Stimulated activated naive B cell treated with anti-CD40 and anti-IgM and Interleukin-4, amounts not matched to agents 10 μg/mL and 1 μg/mL and 100 μg/mL, for 72 hours (primary cell): ENCODE results near the gene LPP.
"Not testable (repeated sequence)": the region's sequence is repeated elsewhere in the genome, so short reads cannot be mapped to it uniquely, and the experiment has no call there.

Source experiments
- ATAC-seq, 2 donors: fragments of 150-1000 bp; cut with Tn5 transposase; replicated peaks; 2 replicates each; pipeline ENCODE4 v1.10.0; 2021; ENCODE audit warnings: moderate library complexity in 1 of 2
- DNase-seq: peaks from one replicate; pipeline ENCODE4 v3.0.0; 2021
- H3K27ac Mint-ChIP-seq: one replicate; pipeline ENCODE4 v1.8.0; 2022; ENCODE audit warnings: mild to moderate bottlenecking, mixed read lengths
- H3K27me3 Mint-ChIP-seq, 2 donors: one replicate each; pipeline ENCODE4 v1.8.0; 2022; ENCODE audit warnings: mixed read lengths in 2 of 2
- H3K36me3 Mint-ChIP-seq, 2 donors: one replicate each; pipeline ENCODE4 v1.8.0; 2022; ENCODE audit warnings: mixed read lengths in 2 of 2, mild to moderate bottlenecking in 1 of 2
- H3K4me1 Mint-ChIP-seq, 2 donors: one replicate each; pipeline ENCODE4 v1.8.0; 2022; ENCODE audit warnings: mixed read lengths in 2 of 2, mild to moderate bottlenecking in 1 of 2
- H3K4me3 Mint-ChIP-seq, 2 donors: one replicate each; pipeline ENCODE4 v1.8.0; 2022; ENCODE audit warnings: mild to moderate bottlenecking in 2 of 2, mixed read lengths in 2 of 2, moderate library complexity in 1 of 2
- H3K9me3 Mint-ChIP-seq, 2 donors: one replicate each; pipeline ENCODE4 v1.8.0; 2022; ENCODE audit warnings: mixed read lengths in 2 of 2, mild to moderate bottlenecking in 1 of 2

Gene LPP

DNA sequence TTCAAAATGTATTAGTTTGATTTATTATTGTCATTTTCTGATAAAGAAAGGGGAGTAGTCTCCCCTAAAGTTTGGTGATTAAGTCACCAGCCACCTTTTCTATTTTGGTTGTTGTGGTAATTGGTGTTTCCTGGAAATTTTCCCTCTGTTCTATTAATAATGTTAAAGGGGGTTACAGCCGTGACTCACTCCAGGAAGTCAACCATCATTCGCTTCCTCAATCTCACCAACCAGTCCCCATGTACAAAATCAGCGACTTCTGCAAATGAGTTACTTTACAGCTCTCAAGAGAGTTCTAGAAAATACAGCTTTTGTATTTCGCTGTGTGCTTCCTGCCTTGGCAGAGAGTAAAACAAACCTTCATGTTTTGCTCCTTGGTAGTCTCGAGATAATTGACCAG is 285.1 kb downstream of the LPP start:
- peak overlapping the region; percentile 91 for H3K27ac Mint-ChIP-seq
- H3K9me3 Mint-ChIP-seq = peaks cover 9 to 10% of the 10 kb centered on the region in 2 donors
- H3K4me1 Mint-ChIP-seq = peaks cover 49 to 81% of the 10 kb centered on the region in 2 donors
- DNase-seq (peak; percentile 73), ATAC-seq (peak; percentile 91 to 93)
- H3K4me3 Mint-ChIP-seq = peak overlapping the region; percentile 1 to 18
- H3K36me3 Mint-ChIP-seq = peaks cover 26 to 37% of the 10 kb centered on the region in 2 donors
- no peaks in the 10 kb centered on the region for H3K27me3 Mint-ChIP-seq

DNA sequence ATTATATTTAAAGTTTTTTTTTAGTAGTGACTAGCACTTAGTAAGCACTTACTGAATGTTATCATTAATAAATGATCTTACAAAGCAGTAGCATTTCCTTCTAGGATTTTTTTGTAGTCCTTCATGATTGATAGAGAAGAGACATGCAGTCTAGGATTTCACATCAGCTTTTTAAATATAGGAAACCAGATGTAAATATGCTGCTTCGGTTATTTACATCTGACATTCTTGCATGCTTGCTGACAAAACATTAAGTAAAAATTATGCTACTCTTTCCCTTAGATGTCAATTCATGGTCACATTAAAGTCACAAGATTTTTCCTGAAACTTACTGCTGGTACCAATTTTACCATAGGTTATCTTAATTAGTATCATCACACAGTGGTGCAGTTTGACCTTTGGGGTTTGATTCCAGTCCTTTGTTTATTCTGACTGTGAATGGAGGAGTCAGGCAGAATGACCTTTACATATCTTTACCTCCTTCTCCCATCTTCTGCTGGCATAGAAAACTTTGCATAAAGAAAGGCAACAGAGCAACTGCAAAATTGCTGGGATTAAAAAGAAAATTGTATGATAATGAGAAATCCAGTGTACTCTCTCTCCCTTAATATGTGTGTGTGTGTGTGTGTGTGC is 286.5 kb downstream of the LPP start:
- Mint-ChIP-seq H3K4me3 (peak overlapping the region; percentile 19 to 39), H3K36me3 (peaks cover 34 to 47% of the 10 kb centered on the region in 2 donors), H3K27ac (peak overlapping the region; percentile 91), H3K9me3 (peaks cover 15 to 16% of the 10 kb centered on the region in 2 donors), H3K4me1 (peaks cover 55 to 83% of the 10 kb centered on the region in 2 donors), H3K27me3 (no peaks in the 10 kb centered on the region)
- ATAC-seq (peak; percentile 25 to 40), DNase-seq (no peak)

DNA sequence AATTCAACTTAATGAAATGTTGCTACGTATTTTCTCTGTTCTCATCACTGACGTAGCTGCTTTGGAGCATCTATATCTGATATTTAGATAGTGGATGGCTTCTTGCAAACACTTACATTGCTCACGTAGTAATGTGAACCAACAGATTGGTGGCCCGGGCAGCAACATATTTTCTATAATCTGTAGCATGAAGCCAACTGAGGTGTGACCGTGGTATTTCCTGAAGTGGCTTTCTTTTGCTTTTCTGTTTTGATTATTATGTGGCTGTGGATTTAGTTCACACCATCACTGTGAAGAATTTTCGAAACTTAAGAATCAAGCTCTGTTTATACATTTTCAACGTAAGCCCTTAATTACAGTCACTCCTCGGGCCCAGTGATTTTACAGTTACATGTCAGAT is 288.5 kb downstream of the LPP start:
- H3K4me3 Mint-ChIP-seq = peak overlapping the region; percentile 63 to 64
- peaks cover 58 to 88% of the 10 kb centered on the region in 2 donors for H3K4me1 Mint-ChIP-seq
- H3K27me3 Mint-ChIP-seq = no peaks in the 10 kb centered on the region
- H3K36me3 Mint-ChIP-seq = peaks cover 25 to 45% of the 10 kb centered on the region in 2 donors
- no peak for ATAC-seq
- DNase-seq = no peak
- H3K9me3 Mint-ChIP-seq = peaks cover 12 to 13% of the 10 kb centered on the region in 2 donors
- peak overlapping the region; percentile 96 for H3K27ac Mint-ChIP-seq

DNA sequence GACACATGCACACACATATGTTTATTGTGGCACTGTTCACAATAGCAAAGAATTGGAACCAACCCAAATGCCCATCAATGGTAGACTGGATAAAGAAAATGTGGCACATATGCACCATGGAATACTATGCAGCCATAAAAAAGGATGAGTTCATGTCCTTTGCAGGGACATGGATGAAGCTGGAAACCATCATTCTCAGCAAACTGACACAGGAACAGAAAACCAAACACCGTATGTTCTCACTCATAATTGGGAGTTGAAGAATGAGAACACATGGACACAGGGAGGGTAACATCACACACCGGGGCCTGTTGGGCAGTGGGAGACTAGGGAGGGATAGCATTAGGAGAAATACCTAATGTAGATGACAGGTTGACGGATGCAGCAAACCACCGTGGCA is 291.2 kb downstream of the LPP start:
- H3K27ac Mint-ChIP-seq = peak overlapping the region; percentile 87

DNA sequence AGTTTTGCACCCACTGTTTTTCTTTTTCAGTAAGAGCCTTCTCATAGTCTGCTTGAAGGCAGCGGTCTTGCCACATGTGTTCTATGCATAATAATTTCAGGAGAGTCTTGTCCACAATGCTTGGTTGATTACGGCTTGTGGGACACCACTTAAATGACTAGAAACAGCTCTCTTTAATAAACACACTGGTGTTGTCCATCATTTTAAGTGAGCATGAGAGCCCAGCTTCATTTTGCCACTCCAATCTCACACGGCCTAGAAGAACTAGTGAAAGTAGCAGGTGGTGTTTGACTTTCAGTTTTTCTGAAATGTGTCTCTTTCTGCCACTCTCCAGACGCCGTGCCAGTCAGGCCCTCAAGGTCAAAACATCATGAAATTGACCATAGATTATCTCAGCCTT is 292.1 kb downstream of the LPP start:
- peaks cover 22 to 41% of the 10 kb centered on the region in 2 donors for H3K36me3 Mint-ChIP-seq
- no peaks in the 10 kb centered on the region for H3K27me3 Mint-ChIP-seq
- ATAC-seq (peak; percentile 83 to 89), DNase-seq (peak; percentile 61)
- peaks cover 11 to 12% of the 10 kb centered on the region in 2 donors for H3K9me3 Mint-ChIP-seq
- peak overlapping the region; percentile 71 to 72 for H3K4me3 Mint-ChIP-seq
- peaks cover 41 to 71% of the 10 kb centered on the region in 2 donors for H3K4me1 Mint-ChIP-seq
- H3K27ac Mint-ChIP-seq = peak overlapping the region; percentile 97

More for the DNA sequence above, 291.2 kb downstream of the LPP start:
- Mint-ChIP-seq H3K9me3 (peaks cover 11 to 12% of the 10 kb centered on the region in 2 donors), H3K36me3 (peaks cover 22 to 41% of the 10 kb centered on the region in 2 donors), H3K4me1 (peaks cover 45 to 78% of the 10 kb centered on the region in 2 donors), H3K4me3 (peak overlapping the region; percentile 44 to 55)
- ATAC-seq, DNase-seq, H3K27me3 Mint-ChIP-seq: not testable (repeated sequence)

DNA sequence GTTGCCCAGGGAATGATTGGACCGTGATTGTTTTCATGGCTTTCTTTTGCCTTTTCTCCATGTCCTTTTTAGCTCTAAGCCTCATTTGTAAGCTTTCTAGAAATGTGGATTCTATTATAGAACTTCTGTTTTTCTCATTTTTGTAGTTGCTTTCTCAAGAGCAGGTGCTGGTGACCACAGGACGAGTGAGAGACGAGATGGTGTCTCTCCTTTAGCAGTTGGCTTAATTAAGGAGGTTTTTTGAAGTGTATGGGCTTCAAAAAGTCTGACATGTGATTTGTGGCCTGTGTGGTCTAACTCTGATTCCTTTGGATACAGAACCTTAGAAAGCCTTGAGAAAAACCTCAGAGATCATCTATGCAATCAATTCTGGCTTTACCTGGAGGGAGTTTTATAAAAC is 292.8 kb downstream of the LPP start:
- Mint-ChIP-seq H3K27ac (peak overlapping the region; percentile 97), H3K9me3 (peaks cover 11 to 12% of the 10 kb centered on the region in 2 donors), H3K36me3 (peaks cover 22 to 45% of the 10 kb centered on the region in 2 donors), H3K27me3 (no peaks in the 10 kb centered on the region), H3K4me1 (peaks cover 44 to 75% of the 10 kb centered on the region in 2 donors), H3K4me3 (peak overlapping the region; percentile 71 to 72)
- DNase-seq (peak; percentile 17), ATAC-seq (peak; percentile 51 to 56)

DNA sequence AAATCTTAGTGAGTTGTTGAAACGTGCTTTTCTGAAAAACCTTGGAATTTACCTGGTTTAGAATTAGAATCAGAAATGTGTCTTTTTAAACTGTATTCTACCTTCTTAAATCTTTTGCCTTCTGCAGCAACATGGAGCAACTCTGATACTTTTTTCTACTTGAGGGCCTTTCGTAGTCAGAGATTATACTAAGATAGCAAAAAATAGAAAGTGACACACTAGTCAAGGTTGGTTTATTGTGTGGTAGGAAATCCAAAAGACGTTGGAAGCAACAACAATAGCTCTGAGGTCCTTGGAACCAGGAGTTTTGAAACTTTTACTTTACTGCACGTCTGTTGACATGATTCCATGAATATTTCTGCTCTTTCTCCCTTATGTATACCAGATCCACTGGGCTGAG is 294.9 kb downstream of the LPP start:
- Mint-ChIP-seq H3K4me1 (peaks cover 51 to 78% of the 10 kb centered on the region in 2 donors), H3K9me3 (peaks cover 14 to 16% of the 10 kb centered on the region in 2 donors), H3K36me3 (peaks cover 24 to 46% of the 10 kb centered on the region in 2 donors), H3K27ac (peak overlapping the region; percentile 47), H3K27me3 (no peaks in the 10 kb centered on the region), H3K4me3 (no peak overlapping the region)
- ATAC-seq (no peak), DNase-seq (no peak)

DNA sequence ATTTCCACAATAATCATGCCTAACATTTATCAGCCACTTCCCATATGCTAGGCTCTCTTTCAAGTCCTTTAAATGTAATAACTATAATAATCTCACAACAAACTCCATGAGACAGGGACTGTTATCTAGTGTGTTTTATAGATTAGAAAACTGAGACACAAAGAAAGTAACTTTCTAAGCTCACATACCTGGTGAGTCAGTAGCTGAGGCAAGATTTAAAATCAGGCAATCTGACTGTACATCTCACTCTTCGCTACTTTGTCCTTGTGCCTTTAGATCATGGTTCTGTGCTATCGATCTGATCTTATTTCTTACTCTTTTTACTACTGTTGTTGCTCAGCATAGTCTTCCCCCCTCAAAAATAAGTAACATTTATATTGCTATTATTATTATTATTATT is 295.5 kb downstream of the LPP start:
- Mint-ChIP-seq H3K4me1 (peaks cover 54 to 81% of the 10 kb centered on the region in 2 donors), H3K36me3 (peaks cover 25 to 44% of the 10 kb centered on the region in 2 donors), H3K27me3 (no peaks in the 10 kb centered on the region), H3K9me3 (peaks cover 15 to 16% of the 10 kb centered on the region in 2 donors), H3K27ac (peak overlapping the region; percentile 27), H3K4me3 (no peak overlapping the region)
- DNase-seq (no peak), ATAC-seq (no peak)

DNA sequence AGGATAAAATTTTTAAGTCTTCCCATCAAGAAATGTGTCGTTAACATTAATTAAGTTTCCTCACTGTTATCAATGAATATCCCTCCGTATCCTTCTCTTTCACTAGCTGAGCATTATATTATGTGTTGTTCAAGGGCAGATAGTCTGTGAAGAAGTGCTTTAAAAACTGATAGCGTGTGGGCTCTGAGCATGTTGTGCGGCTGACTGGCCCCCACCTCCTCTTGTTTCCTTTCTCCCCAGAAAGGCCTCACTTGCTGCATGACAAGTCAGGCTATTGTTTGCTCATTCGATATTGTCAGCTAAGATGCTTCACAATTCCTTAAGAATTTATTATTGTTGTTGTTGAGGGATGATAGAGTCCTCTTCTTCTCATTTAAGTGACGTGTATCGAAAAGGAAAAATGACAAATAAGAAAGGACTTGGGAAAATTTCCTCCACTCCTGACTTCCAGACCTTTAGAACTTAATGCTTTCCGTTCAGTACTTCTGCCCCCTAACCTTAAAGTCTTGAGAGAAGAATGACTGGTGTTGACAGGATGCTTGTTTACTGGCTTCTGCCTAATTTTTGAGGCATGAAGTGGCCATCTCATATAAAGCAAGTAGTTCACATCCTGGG is 298.3 kb downstream of the LPP start:
- ATAC-seq = no peak
- no peaks in the 10 kb centered on the region for H3K27me3 Mint-ChIP-seq
- DNase-seq = no peak
- peaks cover 38 to 65% of the 10 kb centered on the region in 2 donors for H3K4me1 Mint-ChIP-seq
- H3K4me3 Mint-ChIP-seq = no peak overlapping the region
- H3K36me3 Mint-ChIP-seq = peaks cover 18 to 40% of the 10 kb centered on the region in 2 donors
- peak overlapping the region; percentile 95 for H3K27ac Mint-ChIP-seq
- peaks cover 11 to 14% of the 10 kb centered on the region in 2 donors for H3K9me3 Mint-ChIP-seq

DNA sequence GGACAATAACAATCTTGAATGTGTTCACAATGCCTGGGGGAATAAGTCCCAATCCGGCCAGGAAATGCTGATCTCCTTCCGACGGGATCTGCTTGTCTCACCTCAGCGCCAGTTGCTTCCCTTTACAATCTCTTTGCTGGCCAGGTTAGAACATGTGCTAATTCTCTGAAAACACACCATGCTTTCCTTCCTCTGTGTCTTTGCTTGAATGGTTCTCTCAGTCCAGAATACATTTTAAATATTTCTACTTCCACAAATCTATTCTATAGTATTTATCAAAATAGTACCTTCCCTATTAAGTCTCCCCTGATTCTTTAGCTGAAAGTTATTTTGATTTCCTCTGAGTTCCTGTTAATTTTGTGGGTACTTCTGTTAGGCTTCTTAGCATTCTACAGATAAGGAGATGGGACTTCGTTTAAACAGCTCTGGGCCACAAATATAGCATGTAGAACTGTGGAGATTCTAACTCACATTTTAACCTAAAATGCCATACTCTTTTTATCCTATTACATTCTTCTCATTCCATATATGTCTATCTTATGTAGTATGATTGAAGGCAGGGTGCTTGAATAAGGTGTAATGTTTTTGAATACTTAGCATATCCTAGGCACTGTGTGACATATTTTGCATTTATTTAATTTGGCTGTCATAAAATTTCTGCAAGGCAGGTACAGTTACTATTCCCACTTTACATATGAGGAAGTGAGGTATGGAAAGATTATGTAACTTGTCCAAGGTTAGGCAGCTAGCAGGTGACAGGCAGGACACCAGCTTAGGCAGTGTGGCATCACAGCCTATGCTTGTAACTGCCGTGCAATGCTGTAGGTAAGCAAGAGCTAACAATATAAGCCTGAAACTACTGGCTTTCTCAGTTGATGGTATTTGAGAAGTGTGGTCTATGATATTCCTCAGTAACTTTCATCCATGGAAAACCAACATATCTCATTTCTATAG is 299.8 kb downstream of the LPP start:
- Mint-ChIP-seq H3K4me3 (peak overlapping the region; percentile 15 to 37), H3K9me3 (peaks cover 11 to 14% of the 10 kb centered on the region in 2 donors), H3K27me3 (no peaks in the 10 kb centered on the region), H3K27ac (peak overlapping the region; percentile 95), H3K4me1 (peaks cover 40 to 54% of the 10 kb centered on the region in 2 donors), H3K36me3 (peaks cover 18 to 37% of the 10 kb centered on the region in 2 donors)
- ATAC-seq = peak; percentile 67 to 79
- no peak for DNase-seq

DNA sequence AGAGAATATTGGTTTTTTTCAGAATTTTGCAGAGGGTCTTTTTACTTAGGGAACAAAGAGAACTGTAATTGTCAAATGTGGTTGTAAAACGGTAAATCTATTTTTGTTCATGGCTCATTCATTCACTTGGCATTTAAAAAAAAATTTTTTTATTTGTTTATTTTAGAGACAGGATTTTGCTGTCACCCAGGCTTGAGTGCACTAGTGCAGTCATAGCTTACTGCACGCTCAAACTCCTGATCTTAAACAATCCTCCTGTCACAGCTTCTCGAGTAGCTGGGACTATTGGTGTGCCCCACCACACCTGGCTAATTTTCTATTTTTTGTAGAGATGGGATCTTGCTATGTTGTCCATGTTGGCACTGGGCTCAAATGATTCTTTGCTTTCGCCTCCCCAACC is 301.8 kb downstream of the LPP start:
- ATAC-seq = no peak
- DNase-seq = no peak
- H3K9me3 Mint-ChIP-seq = peaks cover 12 to 14% of the 10 kb centered on the region in 2 donors
- peaks cover 21 to 41% of the 10 kb centered on the region in 2 donors for H3K36me3 Mint-ChIP-seq
- peaks cover 41 to 55% of the 10 kb centered on the region in 2 donors for H3K4me1 Mint-ChIP-seq
- no peaks in the 10 kb centered on the region for H3K27me3 Mint-ChIP-seq
- H3K4me3 Mint-ChIP-seq = no peak overlapping the region
- H3K27ac Mint-ChIP-seq = no peak overlapping the region

DNA sequence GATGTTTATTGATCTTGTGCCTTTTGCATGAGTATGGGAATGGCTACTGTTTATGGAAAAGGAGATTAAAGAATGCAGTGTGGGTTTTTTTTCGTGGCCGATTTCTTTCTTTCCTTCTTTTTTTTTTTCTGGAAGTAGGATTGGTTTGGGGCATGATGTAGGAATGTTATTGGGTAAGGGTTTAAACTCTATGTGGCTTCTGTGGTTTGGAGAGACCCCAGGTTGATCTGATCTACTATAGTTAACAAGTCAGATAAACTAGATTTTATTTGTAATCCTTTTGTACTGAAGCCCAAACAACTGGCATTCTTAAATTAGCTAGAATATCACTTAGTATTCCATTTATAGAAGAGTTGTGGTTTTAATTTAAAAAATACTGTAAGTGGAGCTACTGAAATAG is 304.8 kb downstream of the LPP start:
- no peaks in the 10 kb centered on the region for H3K27me3 Mint-ChIP-seq
- no peak for ATAC-seq
- H3K27ac Mint-ChIP-seq = no peak overlapping the region
- no peak overlapping the region for H3K4me3 Mint-ChIP-seq
- no peak for DNase-seq
- peaks cover 19 to 29% of the 10 kb centered on the region in 2 donors for H3K4me1 Mint-ChIP-seq
- peaks cover 5 to 24% of the 10 kb centered on the region in 2 donors for H3K36me3 Mint-ChIP-seq
- peaks cover 5% of the 10 kb centered on the region in 2 donors for H3K9me3 Mint-ChIP-seq

DNA sequence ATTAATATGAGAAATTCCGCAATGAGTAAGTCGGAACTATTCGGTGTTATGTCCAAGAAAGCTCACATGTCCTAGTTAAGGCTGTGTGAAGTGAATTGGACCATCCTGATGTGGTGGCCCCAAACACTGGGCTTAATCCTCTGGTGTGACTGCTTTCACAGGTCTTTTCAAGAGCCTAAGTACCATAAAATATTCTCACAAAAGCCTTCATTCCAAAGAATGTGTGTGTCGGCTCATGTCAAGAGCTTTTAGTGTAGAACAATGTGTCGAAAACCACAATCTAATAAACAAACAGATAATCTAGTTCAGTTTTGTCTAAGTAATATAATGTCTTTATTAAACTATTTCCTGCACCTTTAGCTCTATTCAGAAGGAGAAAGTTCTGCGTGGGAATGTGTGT is 311.4 kb downstream of the LPP start:
- Mint-ChIP-seq H3K4me3 (no peak overlapping the region), H3K9me3 (peaks cover 0 to 8% of the 10 kb centered on the region in 2 donors), H3K4me1 (peaks cover 12 to 21% of the 10 kb centered on the region in 2 donors), H3K36me3 (peaks cover 10 to 29% of the 10 kb centered on the region in 2 donors), H3K27me3 (no peaks in the 10 kb centered on the region), H3K27ac (no peak overlapping the region)
- ATAC-seq (no peak), DNase-seq (no peak)

DNA sequence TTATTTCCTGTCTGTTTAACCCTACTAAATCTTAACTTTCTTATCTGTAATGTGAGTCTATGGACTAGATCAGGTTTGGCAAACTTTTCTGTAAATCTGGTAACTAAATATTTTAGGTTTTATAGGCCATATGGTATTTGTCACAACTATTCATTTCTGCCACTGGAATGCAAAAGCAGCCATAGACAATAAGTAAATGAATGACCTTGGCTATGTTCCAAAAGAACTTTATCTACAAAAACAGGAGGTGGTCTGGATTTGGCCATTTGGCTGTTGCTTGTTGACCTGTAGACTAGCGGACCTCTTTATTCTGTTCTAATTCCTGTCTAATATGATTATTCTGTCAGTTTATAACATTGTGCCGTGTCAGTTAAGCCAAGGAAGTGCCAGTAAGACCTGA is 314.2 kb downstream of the LPP start:
- ATAC-seq (no peak), DNase-seq (no peak)
- Mint-ChIP-seq H3K27ac (no peak overlapping the region), H3K4me1 (peaks cover 20 to 42% of the 10 kb centered on the region in 2 donors), H3K9me3 (peaks cover 0 to 5% of the 10 kb centered on the region in 2 donors), H3K36me3 (peaks cover 16 to 28% of the 10 kb centered on the region in 2 donors), H3K27me3 (no peaks in the 10 kb centered on the region), H3K4me3 (no peak overlapping the region)
